ENCODE data around the gene RGS12. TPM values are rescaled to one million over a fixed set of nuclear protein-coding genes. Genes with fewer than 3 reads are reported as not detected.

RGS12 gene
- total and polyA plus RNA-seq, 4 donors = 10.3 to 40.4 (median 26.1) TPM

- ATAC-seq (ENCODE audit: low FRiP score) (no peak), DNase-seq (peak; percentile 49 to 80)
- Histone ChIP-seq H3K9me3 (ENCODE audit: control insufficient read depth, low read length) (peaks cover 1% of the 10 kb centered on the region), H3K27me3 (ENCODE audit: control insufficient read depth in 1 of 2, insufficient read depth in 2 of 2, low read length in 1 of 2) (no peaks in the 10 kb centered on the region), H3K27ac (ENCODE audit: low read depth in 1 of 2, low read length in 2 of 2) (peak overlapping the region; percentile 51 to 82), H3K36me3 (ENCODE audit: control insufficient read depth in 1 of 2, insufficient read depth in 2 of 2, low read length in 1 of 2) (no peaks in the 10 kb centered on the region), H3K4me3 (ENCODE audit: low read length in 2 of 2) (peak overlapping the region; percentile 56 to 78), H3K4me1 (ENCODE audit: control insufficient read depth in 1 of 2, insufficient read depth in 2 of 2, low read length in 2 of 2) (no peaks in the 10 kb centered on the region)
- 15 to 19% methylated on average over 35 to 42 of the region's 42 CpGs for WGBS, 2 donors
- intact Hi-C loops (cut with DNase I) = loop anchor here in 1 of 2 donors (5.0 kb wide), 1 partner anchor 189 kb away; no protein-coding TSS in a partner anchor
Measured at GRCh38 chr4:3293401-3294391, 875 bp downstream of the RGS12 start.

DNA sequence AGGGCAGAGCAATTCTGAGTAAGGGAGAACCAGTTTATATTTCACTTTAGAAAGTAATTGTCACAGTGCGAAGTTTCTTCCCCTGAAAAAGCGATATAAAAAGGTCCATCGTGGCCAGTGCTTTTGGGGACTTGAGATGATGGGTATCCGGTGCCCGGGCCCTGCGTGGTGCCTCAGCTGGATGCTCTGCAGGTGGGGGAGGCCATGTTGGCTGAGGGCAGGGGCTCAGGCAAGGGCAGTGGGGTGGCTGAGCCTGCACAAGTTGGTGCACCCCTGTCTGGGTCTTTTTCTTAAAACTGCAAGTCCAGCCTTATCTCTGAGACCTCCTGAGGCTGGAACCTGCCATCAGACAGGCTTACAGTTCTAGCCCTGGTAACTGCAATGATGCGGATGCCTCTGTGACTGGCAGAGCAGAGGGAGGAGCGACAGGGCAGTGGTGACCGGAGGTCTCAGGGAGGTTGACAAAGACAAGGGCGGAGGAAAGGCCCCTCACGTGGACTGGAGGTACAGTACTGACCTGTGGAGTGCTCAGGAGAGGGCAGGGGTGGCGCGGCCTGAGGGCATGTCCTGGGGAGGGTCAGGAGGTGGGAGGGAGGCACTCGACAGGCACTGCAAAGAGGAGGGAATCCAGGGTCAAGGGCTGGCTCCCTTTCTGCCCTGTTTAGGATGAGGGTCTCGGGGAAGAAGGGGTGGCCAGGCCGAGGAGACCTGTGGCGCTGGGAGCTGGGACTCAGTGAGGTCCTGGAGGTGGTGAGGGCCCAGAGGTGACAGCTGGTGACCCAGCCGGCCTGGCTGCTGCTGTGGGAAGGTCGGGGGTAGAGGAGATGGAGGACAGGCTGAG is 1.8 kb downstream of the RGS12 start:
- H3K36me3 ChIP-seq (ENCODE audit: control insufficient read depth in 1 of 2, insufficient read depth in 2 of 2, low read length in 1 of 2) = no peaks in the 10 kb centered on the region
- intact Hi-C loops (cut with DNase I) = loop anchor here in 1 of 2 donors (5.0 kb wide), 1 partner anchor 188 kb away; no protein-coding TSS in a partner anchor
- no peaks in the 10 kb centered on the region for H3K4me1 ChIP-seq (ENCODE audit: control insufficient read depth in 1 of 2, insufficient read depth in 2 of 2, low read length in 2 of 2)
- ATAC-seq (ENCODE audit: low FRiP score) (no peak), DNase-seq (peak; percentile 50 to 71)
- no peak overlapping the region for H3K4me3 ChIP-seq (ENCODE audit: low read length in 2 of 2)
- no peak overlapping the region for H3K27ac ChIP-seq (ENCODE audit: low read depth in 1 of 2, low read length in 2 of 2)
- WGBS, 2 donors = 86 to 90% methylated on average over 18 to 19 of the region's 19 CpGs
- peaks cover 1% of the 10 kb centered on the region for H3K9me3 ChIP-seq (ENCODE audit: control insufficient read depth, low read length)
- no peaks in the 10 kb centered on the region for H3K27me3 ChIP-seq (ENCODE audit: control insufficient read depth in 1 of 2, insufficient read depth in 2 of 2, low read length in 1 of 2)

- peak; percentile 35 to 63 for DNase-seq
- no peak for ATAC-seq (ENCODE audit: low FRiP score)
- intact Hi-C loops (cut with DNase I) = no loop called here
- H3K9me3 ChIP-seq (ENCODE audit: control insufficient read depth, low read length) = peaks cover 1% of the 10 kb centered on the region
- WGBS, 2 donors = 90 to 95% methylated on average over 12 of the region's 12 CpGs
- H3K4me3 ChIP-seq (ENCODE audit: low read length in 2 of 2) = no peak overlapping the region
- no peaks in the 10 kb centered on the region for H3K36me3 ChIP-seq (ENCODE audit: control insufficient read depth in 1 of 2, insufficient read depth in 2 of 2, low read length in 1 of 2)
- H3K27me3 ChIP-seq (ENCODE audit: control insufficient read depth in 1 of 2, insufficient read depth in 2 of 2, low read length in 1 of 2) = no peaks in the 10 kb centered on the region
- H3K4me1 ChIP-seq (ENCODE audit: control insufficient read depth in 1 of 2, insufficient read depth in 2 of 2, low read length in 2 of 2) = no peaks in the 10 kb centered on the region
- no peak overlapping the region for H3K27ac ChIP-seq (ENCODE audit: low read depth in 1 of 2, low read length in 2 of 2)
Measured at GRCh38 chr4:3295837-3296624, 3.2 kb downstream of the RGS12 start.

DNA sequence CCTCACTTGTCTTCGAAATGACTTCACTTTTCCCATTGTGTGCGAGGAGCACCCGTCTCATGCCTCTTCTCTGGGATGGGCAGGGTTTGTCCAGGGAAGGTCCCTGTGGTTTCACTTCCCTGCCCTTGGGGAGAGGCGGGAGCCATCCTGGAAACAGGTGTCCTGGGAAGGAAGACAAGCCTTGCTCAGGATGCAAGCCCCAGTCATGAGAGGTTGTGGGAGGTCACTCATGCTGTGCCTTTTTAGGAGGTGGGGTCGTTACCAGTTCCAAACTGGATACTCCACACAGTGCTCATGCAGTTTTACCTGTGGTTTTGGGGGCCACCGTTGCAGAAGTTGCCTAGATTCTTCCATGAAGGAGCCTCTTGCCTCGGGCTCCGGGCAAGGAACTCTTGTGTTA is 3.8 kb downstream of the RGS12 start:
- Histone ChIP-seq H3K27ac (ENCODE audit: low read depth in 1 of 2, low read length in 2 of 2) (no peak overlapping the region), H3K4me3 (ENCODE audit: low read length in 2 of 2) (no peak overlapping the region), H3K4me1 (ENCODE audit: control insufficient read depth in 1 of 2, insufficient read depth in 2 of 2, low read length in 2 of 2) (no peaks in the 10 kb centered on the region), H3K36me3 (ENCODE audit: control insufficient read depth in 1 of 2, insufficient read depth in 2 of 2, low read length in 1 of 2) (no peaks in the 10 kb centered on the region), H3K27me3 (ENCODE audit: control insufficient read depth in 1 of 2, insufficient read depth in 2 of 2, low read length in 1 of 2) (no peaks in the 10 kb centered on the region), H3K9me3 (ENCODE audit: control insufficient read depth, low read length) (peaks cover 1% of the 10 kb centered on the region)
- intact Hi-C loops (cut with DNase I) = no loop called here
- DNase-seq (peak; percentile 34 to 62), ATAC-seq (ENCODE audit: low FRiP score) (no peak)
- WGBS, 2 donors = 95 to 96% methylated on average over 8 of the region's 8 CpGs

DNA sequence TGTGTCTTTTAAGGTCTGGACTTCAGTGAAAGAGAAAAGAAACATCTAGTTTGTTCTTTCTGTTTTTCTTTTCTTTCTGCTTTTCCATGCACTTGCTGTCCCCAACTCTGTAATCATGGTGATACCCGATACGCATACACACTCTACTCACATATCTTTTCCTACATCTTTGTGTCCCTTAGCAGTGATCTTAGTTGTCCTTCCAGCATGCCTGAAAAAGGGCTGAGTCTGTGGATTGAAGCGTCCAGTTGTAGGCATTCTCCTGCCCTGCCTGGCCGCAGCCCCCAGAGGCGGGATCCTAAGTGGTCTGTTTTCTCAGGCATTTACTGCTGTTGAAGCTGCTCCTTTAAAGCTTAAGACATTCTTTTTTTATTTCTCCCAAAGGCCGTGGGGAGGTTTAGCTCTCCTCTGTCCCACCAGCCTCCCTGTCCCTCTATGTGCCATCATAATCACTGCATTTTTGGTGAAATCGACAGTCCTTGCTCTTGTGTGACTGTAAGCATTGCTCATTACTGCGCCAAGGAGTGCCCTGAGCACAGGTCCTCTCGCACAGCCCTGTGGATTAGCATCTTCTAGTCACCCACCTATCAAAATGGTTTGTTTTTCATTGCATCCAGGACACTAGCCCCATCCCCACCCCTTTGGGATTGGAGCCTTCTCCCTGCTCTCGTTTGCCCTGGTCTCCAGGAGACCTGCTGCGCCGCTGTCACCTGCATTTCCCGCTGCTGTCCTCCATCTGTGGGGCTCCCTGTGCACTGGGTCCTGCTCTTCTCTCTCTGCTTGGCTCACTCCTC is 4.4 kb downstream of the RGS12 start:
- intact Hi-C loops (cut with DNase I) = no loop called here
- WGBS, 2 donors = 92 to 95% methylated on average over 13 of the region's 13 CpGs
- DNase-seq (peak in 1 of 2 donors; percentile 51), ATAC-seq (ENCODE audit: low FRiP score) (no peak)
- Histone ChIP-seq H3K27me3 (ENCODE audit: control insufficient read depth in 1 of 2, insufficient read depth in 2 of 2, low read length in 1 of 2) (no peaks in the 10 kb centered on the region), H3K27ac (ENCODE audit: low read depth in 1 of 2, low read length in 2 of 2) (no peak overlapping the region), H3K36me3 (ENCODE audit: control insufficient read depth in 1 of 2, insufficient read depth in 2 of 2, low read length in 1 of 2) (no peaks in the 10 kb centered on the region), H3K4me1 (ENCODE audit: control insufficient read depth in 1 of 2, insufficient read depth in 2 of 2, low read length in 2 of 2) (no peaks in the 10 kb centered on the region), H3K9me3 (ENCODE audit: control insufficient read depth, low read length) (peaks cover 1% of the 10 kb centered on the region), H3K4me3 (ENCODE audit: low read length in 2 of 2) (no peak overlapping the region)

DNA sequence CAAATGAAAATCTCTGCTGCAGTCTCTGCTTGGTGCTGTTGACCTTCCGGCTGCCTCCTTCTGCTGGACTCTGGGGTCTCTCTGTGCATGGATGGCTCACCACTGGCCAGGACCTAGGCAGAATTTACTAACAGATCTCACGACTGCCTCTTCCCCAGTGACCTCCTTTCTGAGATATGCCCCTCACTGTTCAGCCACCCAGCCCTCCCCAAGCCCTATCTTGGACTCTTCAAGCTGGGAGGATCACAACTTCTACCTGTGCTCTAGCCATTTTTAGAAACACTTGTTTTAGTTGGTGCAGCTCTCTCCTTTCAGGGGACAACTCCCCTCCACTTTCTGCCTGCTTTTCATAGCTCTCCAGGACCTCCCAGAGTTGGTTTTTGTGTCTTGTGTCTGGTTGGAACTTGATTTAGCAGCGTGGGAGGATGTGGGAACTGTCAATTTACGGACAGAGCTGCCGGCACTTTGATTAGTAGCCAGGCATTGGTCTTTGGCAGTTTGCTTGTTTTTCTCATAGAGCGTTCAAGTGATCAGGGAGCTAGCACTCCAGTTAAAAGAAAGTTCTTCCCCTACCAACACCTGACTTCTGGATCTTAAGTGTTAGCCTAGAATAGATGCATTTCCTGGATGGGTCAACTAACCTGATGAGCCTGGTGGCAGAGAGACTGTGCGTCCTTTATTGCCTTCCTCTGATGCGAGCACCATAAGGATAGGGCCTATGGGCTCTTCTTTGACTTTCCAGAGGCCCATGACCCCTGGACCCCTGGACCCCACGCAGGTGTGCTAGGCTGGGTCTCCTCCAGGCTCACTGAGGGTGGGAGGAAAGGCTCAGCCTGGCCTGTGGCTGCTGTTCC is 6.5 kb downstream of the RGS12 start:
- Histone ChIP-seq H3K27ac (ENCODE audit: low read depth in 1 of 2, low read length in 2 of 2) (no peak overlapping the region), H3K36me3 (ENCODE audit: control insufficient read depth in 1 of 2, insufficient read depth in 2 of 2, low read length in 1 of 2) (no peaks in the 10 kb centered on the region), H3K9me3 (ENCODE audit: control insufficient read depth, low read length) (peaks cover 1% of the 10 kb centered on the region), H3K4me1 (ENCODE audit: control insufficient read depth in 1 of 2, insufficient read depth in 2 of 2, low read length in 2 of 2) (no peaks in the 10 kb centered on the region), H3K27me3 (ENCODE audit: control insufficient read depth in 1 of 2, insufficient read depth in 2 of 2, low read length in 1 of 2) (no peaks in the 10 kb centered on the region), H3K4me3 (ENCODE audit: low read length in 2 of 2) (no peak overlapping the region)
- peak; percentile 18 to 23 for DNase-seq
- 74 to 79% methylated on average over 9 of the region's 9 CpGs for WGBS, 2 donors
- ATAC-seq (ENCODE audit: low FRiP score) = no peak
- intact Hi-C loops (cut with DNase I) = no loop called here

- H3K9me3 ChIP-seq (ENCODE audit: control insufficient read depth, low read length) = peaks cover 1% of the 10 kb centered on the region
- intact Hi-C loops (cut with DNase I) = no loop called here
- WGBS, 2 donors = 84 to 88% methylated on average over 17 to 19 of the region's 19 CpGs
- peak; percentile 34 to 70 for DNase-seq
- no peaks in the 10 kb centered on the region for H3K36me3 ChIP-seq (ENCODE audit: control insufficient read depth in 1 of 2, insufficient read depth in 2 of 2, low read length in 1 of 2)
- no peak for ATAC-seq (ENCODE audit: low FRiP score)
- H3K4me3 ChIP-seq (ENCODE audit: low read length in 2 of 2) = no peak overlapping the region
- no peaks in the 10 kb centered on the region for H3K4me1 ChIP-seq (ENCODE audit: control insufficient read depth in 1 of 2, insufficient read depth in 2 of 2, low read length in 2 of 2)
- no peak overlapping the region for H3K27ac ChIP-seq (ENCODE audit: low read depth in 1 of 2, low read length in 2 of 2)
- H3K27me3 ChIP-seq (ENCODE audit: control insufficient read depth in 1 of 2, insufficient read depth in 2 of 2, low read length in 1 of 2) = no peaks in the 10 kb centered on the region
Measured at GRCh38 chr4:3299976-3300671, 7.3 kb downstream of the RGS12 start.

Measured in aorta (tissue), 5 donors.